HepG2 (cell line): Measurements from ENCODE around the gene MAIP1. TPM values are rescaled to one million over a fixed set of nuclear protein-coding genes. Genes with fewer than 3 reads are reported as not detected.

Source experiments
- BCL3 ChIP-seq: sonication (generic); formaldehyde crosslinking; IDR thresholded peaks from 2 replicates; pipeline ENCODE4 v1.5.1; 2020; ENCODE audit warnings: mild to moderate bottlenecking, missing genetic modification reagents, moderate library complexity
- FOXA1 ChIP-seq, 2 experiments: fragments of 450-650 bp in 1 of 2; sonication (generic) in 1 of 2; formaldehyde crosslinking in 1 of 2; IDR thresholded peaks; 2 replicates each; pipeline versions ENCODE4 v1.4.0 to v1.6.1; 2016 to 2020; ENCODE audit warnings: missing genetic modification reagents in 1 of 2
- FOXO4 ChIP-seq: sonication (generic); formaldehyde crosslinking; conservative IDR thresholded peaks from 2 replicates; pipeline ENCODE4 v1.8.1; 2023; ENCODE audit warnings: missing genetic modification reagents
- GMEB2 ChIP-seq: IDR thresholded peaks from 2 replicates; pipeline ENCODE4 v1.6.1; 2016; ENCODE audit warnings: missing biosample characterization, missing genetic modification reagents, low read depth
- HIC2 ChIP-seq: sonication (generic); formaldehyde crosslinking; IDR thresholded peaks from 2 replicates; pipeline ENCODE4 v1.9.0; 2022; ENCODE audit warnings: low read depth, missing genetic modification reagents
- NRL ChIP-seq: sonication (generic); formaldehyde crosslinking; IDR thresholded peaks from 2 replicates; pipeline ENCODE4 v1.5.0; 2020; ENCODE audit warnings: missing genetic modification reagents, mild to moderate bottlenecking, moderate library complexity, borderline replicate concordance
- PAF1 ChIP-seq: IDR thresholded peaks from 2 replicates; pipeline ENCODE4 v1.6.1; 2016; ENCODE audit warnings: missing genetic modification reagents, missing compliant biosample characterization
- POLR2G ChIP-seq: fragments of 200-400 bp; formaldehyde crosslinking; IDR thresholded peaks from 2 replicates; pipeline ENCODE4 v1.6.1; 2018; ENCODE audit warnings: mild to moderate bottlenecking, low read depth, low read length, moderate library complexity
- SMARCC2 ChIP-seq: fragments of 450-650 bp; IDR thresholded peaks from 2 replicates; pipeline ENCODE4 v1.6.1; 2017; ENCODE audit warnings: antibody characterized with exemption, mild to moderate bottlenecking
- SMYD3 ChIP-seq: sonication (generic); formaldehyde crosslinking; IDR thresholded peaks from 2 replicates; pipeline ENCODE4 v1.8.1; 2023; ENCODE audit warnings: mild to moderate bottlenecking, missing genetic modification reagents
- THAP11 ChIP-seq: IDR thresholded peaks from 2 replicates; pipeline ENCODE4 v1.6.1; 2016; ENCODE audit warnings: missing biosample characterization, missing genetic modification reagents
- ZFP82 ChIP-seq: sonication (generic); formaldehyde crosslinking; IDR thresholded peaks from 2 replicates; pipeline ENCODE4 v1.5.1; 2020; ENCODE audit warnings: mild to moderate bottlenecking, missing genetic modification reagents, borderline replicate concordance
- ZNF124 ChIP-seq: sonication (generic); formaldehyde crosslinking; IDR thresholded peaks from 2 replicates; pipeline ENCODE4 v1.4.0; 2020; ENCODE audit warnings: missing genetic modification reagents
- ZNF142 ChIP-seq: sonication (generic); formaldehyde crosslinking; IDR thresholded peaks from 2 replicates; pipeline ENCODE4 v1.4.0; 2020; ENCODE audit warnings: missing genetic modification reagents
- ZNF644 ChIP-seq: IDR thresholded peaks from 2 replicates; pipeline ENCODE4 v1.6.1; 2016; ENCODE audit warnings: low read depth
- ZNF850 ChIP-seq: sonication (generic); formaldehyde crosslinking; conservative IDR thresholded peaks from 2 replicates; pipeline ENCODE4 v1.9.0; 2021; ENCODE audit warnings: mild to moderate bottlenecking, missing genetic modification reagents
- polyA plus RNA-seq, 8 experiments: library from polyadenylated mRNA; depleted of rRNA in 3 of 8; stranded (reverse) in 7 of 8; unstranded in 1 of 8; fragments of >200 nt; fragmentation: Illumina TruSeq in 4 of 8; extraction: Trizol in 4 of 8; gene quantifications; 2 replicates each; pipeline versions ENCODE4 v1.2.1 to v1.2.3, GENCODE V29; 2011 to 2016; ENCODE audit warnings: low read depth in 4 of 8, missing spikeins in 1 of 8, mixed read lengths in 1 of 8; ENCODE audit not compliant: insufficient read depth in 1 of 8
- total RNA-seq, 5 experiments: library from RNA; depleted of rRNA; stranded (reverse); fragments of >200 nt; fragmentation: Illumina TruSeq; extraction: Trizol; gene quantifications; 2 replicates each; pipeline ENCODE4 v1.2.3, GENCODE V29; 2016; ENCODE audit warnings: low read depth in 1 of 5

MAIP1 gene
- total and polyA plus RNA-seq, 2 of the 13 experiments (the other 11 are each of a cell fraction or from before 2014, with no cell fraction given) = 22.3 to 72.9 TPM

GRCh38 chr2:199911052-199911876, 44.1 kb upstream of the MAIP1 start, which contains the start of gene C2orf69 (continued):
- TF ChIP-seq HIC2 (CRISPR knock-in tag) (peak; percentile 48; the same call in 1 of the 2 replicates), ZNF850 (CRISPR knock-in tag) (0 out of 2 replicates have a peak, but pooled peaks have one; percentile 59), SMARCC2 (no peak), POLR2G (peak; percentile 96), ZNF124 (peak; percentile 49; the same call in 1 of the 2 replicates), GMEB2 (CRISPR knock-in tag) (peak; percentile 97), THAP11 (CRISPR knock-in tag) (peak; percentile 84), PAF1 (CRISPR knock-in tag) (no peak), BCL3 (peak; percentile 74; the same call in 1 of the 2 replicates), ZFP82 (CRISPR knock-in tag) (peak; percentile 83; the same call in 1 of the 2 replicates), ZNF142 (CRISPR knock-in tag) (peak; percentile 80), ZNF644 (no peak), FOXA1 (IDR thresholded peaks at IDR 0.05) (no peak), FOXA1 (CRISPR knock-in tag; IDR thresholded peaks at IDR 0.05) (no peak), SMYD3 (peak; percentile 94), NRL (peak; percentile 93), FOXO4 (CRISPR knock-in tag) (no peak)
